Smooth muscle cell (in vitro differentiated cells): Measurements from ENCODE around the gene ZNF77. TPM values are rescaled to one million over a fixed set of nuclear protein-coding genes. Genes with fewer than 3 reads are reported as not detected.

Source experiments
- DNase-seq: peaks from one replicate; lab custom pipeline; 2025; ENCODE audit not compliant: unreplicated experiment; lab: John Stamatoyannopoulos, UW
- H2AFZ ChIP-seq: fragments of 200-600 bp; sonication (generic); 2 replicates; pipeline ENCODE4 v1.6.0; 2016; ENCODE audit warnings: antibody characterized with exemption, low read depth, mild to moderate bottlenecking
- H3F3A ChIP-seq: fragments of 200-600 bp; sonication (generic); 2 replicates; pipeline ENCODE4 v1.6.0; 2017; ENCODE audit warnings: antibody characterized with exemption, low read depth
- H3K27ac ChIP-seq: fragments of 200-600 bp; sonication (generic); 2 replicates; pipeline ENCODE4 v1.5.1; 2016; ENCODE audit warnings: low read depth, mild to moderate bottlenecking
- H3K27me3 ChIP-seq: fragments of 200-600 bp; sonication (generic); 2 replicates; pipeline ENCODE4 v1.6.1; 2016; ENCODE audit warnings: low read depth, mild to moderate bottlenecking
- H3K36me3 ChIP-seq: fragments of 200-600 bp; sonication (generic); 2 replicates; pipeline ENCODE4 v1.5.1; 2016; ENCODE audit warnings: low read depth
- H3K4me1 ChIP-seq: fragments of 200-600 bp; sonication (generic); 2 replicates; pipeline ENCODE4 v1.5.1; 2016; ENCODE audit warnings: low read depth
- H3K4me2 ChIP-seq: fragments of 200-600 bp; sonication (generic); 2 replicates; pipeline ENCODE4 v1.6.0; 2016; ENCODE audit warnings: mild to moderate bottlenecking
- H3K4me3 ChIP-seq: fragments of 200-600 bp; sonication (generic); 2 replicates; pipeline ENCODE4 v1.5.1; 2016; ENCODE audit warnings: mild to moderate bottlenecking
- H3K79me2 ChIP-seq: fragments of 200-600 bp; sonication (generic); 2 replicates; pipeline ENCODE4 v1.6.0; 2016; ENCODE audit warnings: low read depth, mild to moderate bottlenecking
- H3K9ac ChIP-seq: fragments of 200-600 bp; sonication (generic); 2 replicates; pipeline ENCODE4 v1.6.0; 2016; ENCODE audit warnings: low read depth
- H3K9me3 ChIP-seq: fragments of 200-600 bp; sonication (generic); replicated peaks from 2 replicates; pipeline ENCODE4 v1.5.1; 2016; ENCODE audit warnings: low read depth
- H4K20me1 ChIP-seq: fragments of 200-600 bp; sonication (generic); 2 replicates; pipeline ENCODE4 v1.6.0; 2016; ENCODE audit warnings: low read depth
- WGBS: methylation state at CpG from one replicate; pipeline ENCODE4 v1.1.7; 2016; ENCODE audit warnings: low lambda C conversion rate; 5-methylcytosine and 5-hydroxymethylcytosine counted together
- polyA plus RNA-seq: library from polyadenylated mRNA; unstranded; fragments of >200 nt; fragmentation: Nextera tagmentation; extraction: Ambion mirVana; gene quantifications from 2 replicates; pipeline ENCODE4 v1.2.1, GENCODE V29; 2016
- total RNA-seq: library from RNA; depleted of rRNA; stranded (reverse); fragments of >200 nt; gene quantifications from 2 replicates; pipeline ENCODE4 v1.2.3, GENCODE V29; 2014
- TF ChIP-seq, protein P1 (sequence below): fragments of 200-600 bp; sonication (generic); IDR thresholded peaks from 2 replicates; pipeline ENCODE4 v1.5.1; 2017; ENCODE audit warnings: borderline replicate concordance, mild to moderate bottlenecking, antibody characterized with exemption; ENCODE audit not compliant: insufficient read depth, poor library complexity, severe bottlenecking

ZNF77 gene
- total and polyA plus RNA-seq, 2 experiments from 2014 or later = 2.3 to 2.5 TPM

DNA sequence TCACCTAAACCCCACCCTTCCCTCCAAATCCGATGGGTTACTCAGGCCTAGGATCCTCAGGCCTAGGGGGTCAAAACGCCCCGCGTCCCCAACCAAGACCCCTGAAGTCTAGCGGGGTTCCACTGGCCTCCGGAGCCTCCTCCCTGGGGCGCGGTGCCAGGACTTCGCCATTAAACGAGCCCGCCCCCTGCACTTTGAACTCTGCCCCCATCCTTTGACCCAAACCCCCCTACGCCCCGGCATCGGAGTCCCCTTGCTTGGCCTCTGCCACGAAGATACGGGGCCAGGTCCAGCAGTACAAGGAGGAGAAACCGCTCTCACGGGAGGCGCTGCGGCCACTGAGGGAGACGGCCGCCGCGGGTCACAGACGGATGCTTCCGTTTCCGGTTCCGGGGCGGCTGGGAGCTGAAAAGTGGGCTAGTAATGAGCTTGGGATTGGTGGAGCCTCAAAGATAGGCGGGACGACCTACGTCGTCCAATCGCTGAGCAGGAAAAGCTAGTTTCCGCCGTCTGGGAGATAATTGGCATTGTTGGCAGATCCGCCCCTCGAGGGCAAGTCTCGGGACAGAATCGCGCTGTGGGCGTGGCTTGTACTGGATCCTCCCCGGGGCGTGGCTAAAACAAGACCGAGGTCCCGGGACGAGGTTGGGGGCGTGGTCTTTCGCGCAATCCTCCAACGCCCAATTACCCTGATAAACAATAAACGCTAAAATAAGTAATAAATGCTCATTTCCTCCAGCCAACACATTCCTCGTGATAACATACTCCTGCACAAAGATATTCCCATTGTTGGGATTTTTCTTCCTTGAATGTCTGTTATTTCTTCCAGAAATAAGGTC, 5.7 kb upstream of the ZNF77 start:
- no peaks in the 10 kb centered on the region for H3K9me3 ChIP-seq
- H4K20me1 ChIP-seq = no peaks in the 10 kb centered on the region
- no peaks in the 10 kb centered on the region for H3K27me3 ChIP-seq
- H3K36me3 ChIP-seq = no peaks in the 10 kb centered on the region
- H3K79me2 ChIP-seq = peaks cover 15% of the 10 kb centered on the region
- peaks cover 5% of the 10 kb centered on the region for H3F3A ChIP-seq
- peak overlapping the region; percentile 81 for H3K27ac ChIP-seq
- peaks cover 6% of the 10 kb centered on the region for H3K4me1 ChIP-seq
- peak overlapping the region; percentile 25 for H2AFZ ChIP-seq
- TF ChIP-seq, protein P1, sequence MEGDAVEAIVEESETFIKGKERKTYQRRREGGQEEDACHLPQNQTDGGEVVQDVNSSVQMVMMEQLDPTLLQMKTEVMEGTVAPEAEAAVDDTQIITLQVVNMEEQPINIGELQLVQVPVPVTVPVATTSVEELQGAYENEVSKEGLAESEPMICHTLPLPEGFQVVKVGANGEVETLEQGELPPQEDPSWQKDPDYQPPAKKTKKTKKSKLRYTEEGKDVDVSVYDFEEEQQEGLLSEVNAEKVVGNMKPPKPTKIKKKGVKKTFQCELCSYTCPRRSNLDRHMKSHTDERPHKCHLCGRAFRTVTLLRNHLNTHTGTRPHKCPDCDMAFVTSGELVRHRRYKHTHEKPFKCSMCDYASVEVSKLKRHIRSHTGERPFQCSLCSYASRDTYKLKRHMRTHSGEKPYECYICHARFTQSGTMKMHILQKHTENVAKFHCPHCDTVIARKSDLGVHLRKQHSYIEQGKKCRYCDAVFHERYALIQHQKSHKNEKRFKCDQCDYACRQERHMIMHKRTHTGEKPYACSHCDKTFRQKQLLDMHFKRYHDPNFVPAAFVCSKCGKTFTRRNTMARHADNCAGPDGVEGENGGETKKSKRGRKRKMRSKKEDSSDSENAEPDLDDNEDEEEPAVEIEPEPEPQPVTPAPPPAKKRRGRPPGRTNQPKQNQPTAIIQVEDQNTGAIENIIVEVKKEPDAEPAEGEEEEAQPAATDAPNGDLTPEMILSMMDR = no peak
- 1% methylated on average over 53 of the region's 53 CpGs for WGBS
- H3K9ac ChIP-seq = peak overlapping the region; percentile 91
- peak overlapping the region; percentile 100 for H3K4me2 ChIP-seq
- DNase-seq = peak; percentile 97
- peak overlapping the region; percentile 74 for H3K4me3 ChIP-seq

DNA sequence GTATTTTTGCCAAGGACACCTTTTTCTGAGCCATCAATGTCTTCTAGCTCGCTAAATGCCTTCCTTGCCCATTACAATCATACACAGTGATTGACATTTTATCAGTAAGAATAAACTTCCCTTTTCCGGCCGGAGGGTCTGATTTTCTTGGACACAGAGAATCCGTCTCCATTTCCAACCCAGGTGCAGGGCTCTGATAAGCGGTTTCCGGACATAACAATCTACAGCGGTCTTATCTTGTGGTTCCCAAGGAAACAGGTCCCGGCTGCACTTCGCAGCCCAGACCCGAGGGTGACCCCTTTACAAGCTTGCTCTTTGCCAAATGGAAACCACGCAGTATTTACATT, 5.1 kb upstream of the ZNF77 start:
- 5% methylated on average over 11 of the region's 11 CpGs for WGBS
- Histone ChIP-seq H3K27ac (peak overlapping the region; percentile 81), H3K4me3 (peak overlapping the region; percentile 74), H3K9ac (peak overlapping the region; percentile 91), H3K27me3 (no peaks in the 10 kb centered on the region), H3F3A (peaks cover 5% of the 10 kb centered on the region), H3K9me3 (no peaks in the 10 kb centered on the region), H3K4me2 (peak overlapping the region; percentile 100), H4K20me1 (no peaks in the 10 kb centered on the region), H3K79me2 (peaks cover 15% of the 10 kb centered on the region), H3K36me3 (no peaks in the 10 kb centered on the region), H3K4me1 (peaks cover 6% of the 10 kb centered on the region), H2AFZ (peak overlapping the region; percentile 25)
- TF ChIP-seq, protein P1 = no peak
- no peak for DNase-seq

GRCh38 chr19:2945575-2946184, 909 bp upstream of the ZNF77 start:
- peak overlapping the region; percentile 86 for H3K27ac ChIP-seq
- no peaks in the 10 kb centered on the region for H3K9me3 ChIP-seq
- 63% methylated on average over 17 of the region's 17 CpGs for WGBS
- peak overlapping the region; percentile 94 for H3K4me3 ChIP-seq
- no peaks in the 10 kb centered on the region for H3K27me3 ChIP-seq
- H3K9ac ChIP-seq = peak overlapping the region; percentile 81
- H3K36me3 ChIP-seq = no peaks in the 10 kb centered on the region
- H2AFZ ChIP-seq = peak overlapping the region; percentile 95
- H3K4me1 ChIP-seq = peaks cover 9% of the 10 kb centered on the region
- peak overlapping the region; percentile 85 for H3K4me2 ChIP-seq
- peaks cover 21% of the 10 kb centered on the region for H3K79me2 ChIP-seq
- TF ChIP-seq, protein P1 = no peak
- H3F3A ChIP-seq = peaks cover 5% of the 10 kb centered on the region
- H4K20me1 ChIP-seq = no peaks in the 10 kb centered on the region
- no peak for DNase-seq

GRCh38 chr19:2944403-2944774, 382 bp downstream of the ZNF77 start:
- H3F3A ChIP-seq = peaks cover 5% of the 10 kb centered on the region
- peaks cover 4% of the 10 kb centered on the region for H3K4me1 ChIP-seq
- 17% methylated on average over 7 of the region's 23 CpGs for WGBS
- DNase-seq = no peak
- peak overlapping the region; percentile 95 for H3K4me2 ChIP-seq
- H3K9me3 ChIP-seq = no peaks in the 10 kb centered on the region
- peak overlapping the region; percentile 94 for H3K4me3 ChIP-seq
- peaks cover 3% of the 10 kb centered on the region for H3K36me3 ChIP-seq
- H3K79me2 ChIP-seq = peaks cover 12% of the 10 kb centered on the region
- H2AFZ ChIP-seq = peak overlapping the region; percentile 88
- TF ChIP-seq, protein P1 = no peak
- H3K27me3 ChIP-seq = no peaks in the 10 kb centered on the region
- peak overlapping the region; percentile 86 for H3K9ac ChIP-seq
- H4K20me1 ChIP-seq = no peaks in the 10 kb centered on the region
- no peak overlapping the region for H3K27ac ChIP-seq
